DOHH2 (cell line): ENCODE results near the gene PRRC2B.

Experiments
- EZH2phosphoT487 ChIP-seq: fragments of 200-600 bp; sonication (generic); IDR thresholded peaks from 2 replicates; pipeline ENCODE4 v1.6.1; 2017; ENCODE audit warnings: borderline replicate concordance, mild to moderate bottlenecking, antibody characterized with exemption, low read length, moderate library complexity, mixed read lengths
- TF ChIP-seq, protein P1 (sequence below): fragments of 200-600 bp; sonication (generic); IDR thresholded peaks from one replicate; pipeline ENCODE4 v1.5.1; 2014; ENCODE audit warnings: antibody characterized with exemption, mild to moderate bottlenecking, low read depth, low read length; ENCODE audit not compliant: poor library complexity, severe bottlenecking

DNA sequence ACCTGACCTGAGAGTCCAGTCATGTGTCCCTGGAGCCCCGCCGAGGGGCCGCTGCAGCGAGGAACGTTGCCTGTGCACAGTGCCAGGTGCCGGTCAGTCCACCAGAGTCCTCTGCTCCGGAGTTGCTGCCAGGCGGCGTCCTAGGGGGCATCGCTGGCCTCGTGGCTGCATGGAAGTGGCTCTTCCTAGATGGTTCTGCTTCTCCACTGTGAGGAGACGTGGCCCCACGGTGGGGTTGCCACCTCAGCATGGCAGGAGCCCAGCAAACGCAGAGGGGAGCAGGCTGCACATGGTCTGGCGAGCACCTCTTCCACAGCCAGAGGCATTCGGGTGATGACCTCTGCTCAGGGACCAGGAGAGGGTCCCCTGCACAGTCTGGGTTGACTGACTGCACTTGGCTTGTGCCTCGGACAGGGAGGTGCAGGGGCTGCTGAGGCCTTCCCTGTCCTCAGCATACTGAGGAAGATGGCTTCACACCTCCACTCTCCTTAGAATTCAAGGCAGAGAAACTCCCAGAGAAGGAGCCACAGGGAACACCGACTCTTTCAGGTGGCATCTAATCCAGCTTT lies 83.0 kb downstream of the PRRC2B start:
- TF ChIP-seq, protein P1, sequence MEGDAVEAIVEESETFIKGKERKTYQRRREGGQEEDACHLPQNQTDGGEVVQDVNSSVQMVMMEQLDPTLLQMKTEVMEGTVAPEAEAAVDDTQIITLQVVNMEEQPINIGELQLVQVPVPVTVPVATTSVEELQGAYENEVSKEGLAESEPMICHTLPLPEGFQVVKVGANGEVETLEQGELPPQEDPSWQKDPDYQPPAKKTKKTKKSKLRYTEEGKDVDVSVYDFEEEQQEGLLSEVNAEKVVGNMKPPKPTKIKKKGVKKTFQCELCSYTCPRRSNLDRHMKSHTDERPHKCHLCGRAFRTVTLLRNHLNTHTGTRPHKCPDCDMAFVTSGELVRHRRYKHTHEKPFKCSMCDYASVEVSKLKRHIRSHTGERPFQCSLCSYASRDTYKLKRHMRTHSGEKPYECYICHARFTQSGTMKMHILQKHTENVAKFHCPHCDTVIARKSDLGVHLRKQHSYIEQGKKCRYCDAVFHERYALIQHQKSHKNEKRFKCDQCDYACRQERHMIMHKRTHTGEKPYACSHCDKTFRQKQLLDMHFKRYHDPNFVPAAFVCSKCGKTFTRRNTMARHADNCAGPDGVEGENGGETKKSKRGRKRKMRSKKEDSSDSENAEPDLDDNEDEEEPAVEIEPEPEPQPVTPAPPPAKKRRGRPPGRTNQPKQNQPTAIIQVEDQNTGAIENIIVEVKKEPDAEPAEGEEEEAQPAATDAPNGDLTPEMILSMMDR, result no peak
- TF ChIP-seq EZH2phosphoT487, result no peak
